PC-3 (cell line): ENCODE data around the gene TBC1D5. TPM values are rescaled to one million over a fixed set of nuclear protein-coding genes. Genes with fewer than 3 reads are reported as not detected.

ENCODE experiments used
- ATAC-seq: fragments of 200-7000 bp; cut with Tn5 transposase; 2 replicates; pipeline ENCODE4 v1.9.1; 2020; ENCODE audit warnings: mild to moderate bottlenecking, moderate library complexity
- BruUV-seq: library from RNA; stranded (reverse); fragments of 400-500 nt; replicated peaks from 2 replicates; lab custom pipeline; 2021; lab: Mats Ljungman, UMichigan
- CTCF ChIA-PET: fragments of 300-600 bp; sonication (Branson Sonifier 250); formaldehyde crosslinking; loops from one replicate; lab custom pipeline; 2022; ENCODE audit warnings: antibody characterized with exemption; lab: Charles Lee
- POLR2A ChIA-PET: fragments of 300-600 bp; sonication (Branson Sonifier 250); formaldehyde crosslinking; loops from one replicate; lab custom pipeline; 2022; ENCODE audit warnings: antibody characterized with exemption; ENCODE audit not compliant: unreplicated experiment; lab: Charles Lee
- DNase-seq: peaks from one replicate; pipeline ENCODE4 v3.0.0-alpha.2; 2015
- H2AFZ ChIP-seq: fragments of 300-600 bp; sonication (generic); 2 replicates; pipeline ENCODE4 v1.6.0; 2016; ENCODE audit warnings: antibody characterized with exemption, low read length
- H3F3A ChIP-seq: fragments of 300-600 bp; sonication (generic); one replicate; pipeline ENCODE4 v1.6.0; 2017; ENCODE audit warnings: antibody characterized with exemption, low read length, control low read depth, mild to moderate bottlenecking; ENCODE audit not compliant: unreplicated experiment
- H3K27ac ChIP-seq: fragments of 300-600 bp; sonication (generic); 2 replicates; pipeline ENCODE4 v1.5.1; 2016; ENCODE audit warnings: mild to moderate bottlenecking, low read length
- H3K27me3 ChIP-seq: fragments of 300-600 bp; sonication (generic); 2 replicates; pipeline ENCODE4 v1.6.1; 2016; ENCODE audit warnings: low read length, mixed read lengths
- H3K36me3 ChIP-seq: fragments of 300-600 bp; sonication (generic); 2 replicates; pipeline ENCODE4 v1.6.1; 2016; ENCODE audit warnings: low read depth, mixed run types, low read length, mixed read lengths
- H3K4me1 ChIP-seq: fragments of 300-600 bp; sonication (generic); 2 replicates; pipeline ENCODE4 v1.5.1; 2016; ENCODE audit warnings: low read length; ENCODE audit not compliant: insufficient read depth
- H3K4me2 ChIP-seq: fragments of 300-600 bp; sonication (generic); 2 replicates; pipeline ENCODE4 v1.6.0; 2016; ENCODE audit warnings: low read length
- H3K4me3 ChIP-seq: fragments of 300-600 bp; sonication (generic); 2 replicates; pipeline ENCODE4 v1.5.1; 2016; ENCODE audit warnings: mild to moderate bottlenecking, low read length, mixed read lengths
- H3K79me2 ChIP-seq: fragments of 300-600 bp; sonication (generic); 2 replicates; pipeline ENCODE4 v1.6.1; 2017; ENCODE audit warnings: low read length, mixed read lengths
- H3K9ac ChIP-seq: fragments of 300-600 bp; sonication (generic); 2 replicates; pipeline ENCODE4 v1.6.0; 2016; ENCODE audit warnings: mild to moderate bottlenecking, low read length
- H3K9me2 ChIP-seq: fragments of 300-600 bp; sonication (generic); replicated peaks from 2 replicates; pipeline ENCODE4 v1.6.1; 2016; ENCODE audit warnings: mixed run types, low read length, mixed read lengths
- H3K9me3 ChIP-seq: fragments of 300-600 bp; sonication (generic); 2 replicates; pipeline ENCODE4 v1.6.1; 2016; ENCODE audit warnings: low read length, mixed read lengths
- H4K20me1 ChIP-seq: fragments of 300-600 bp; sonication (generic); 2 replicates; pipeline ENCODE4 v1.6.1; 2016; ENCODE audit warnings: low read length, mixed read lengths
- EZH2 ChIP-seq: fragments of 300-600 bp; sonication (generic); IDR thresholded peaks from one replicate; pipeline ENCODE4 v1.6.1; 2017; ENCODE audit warnings: antibody characterized with exemption, mild to moderate bottlenecking, low read length; ENCODE audit not compliant: unreplicated experiment
- EZH2phosphoT487 ChIP-seq: fragments of 300-600 bp; sonication (generic); IDR thresholded peaks from 2 replicates; pipeline ENCODE4 v1.6.1; 2018; ENCODE audit warnings: mild to moderate bottlenecking, antibody characterized with exemption, low read length, borderline replicate concordance
- intact Hi-C: fragments of 100-400 bp; cut with micrococcal nuclease; formaldehyde crosslinking; loops from 2 replicates; pipeline ENCODE4 v1.9.0; 2023
- total RNA-seq: library from RNA; depleted of rRNA; stranded (reverse); fragments of >200 nt; gene quantifications from 2 replicates; pipeline ENCODE4 v1.2.3, GENCODE V29; 2014
- TF ChIP-seq, protein P1 (sequence below): fragments of 300-600 bp; sonication (generic); conservative IDR thresholded peaks from 2 replicates; pipeline ENCODE4 v1.5.1; 2017; ENCODE audit warnings: antibody characterized with exemption, low read depth, mild to moderate bottlenecking, low read length

The TBC1D5 gene
- total RNA-seq, 1 experiment from 2014 or later: 54.5 TPM

DNA sequence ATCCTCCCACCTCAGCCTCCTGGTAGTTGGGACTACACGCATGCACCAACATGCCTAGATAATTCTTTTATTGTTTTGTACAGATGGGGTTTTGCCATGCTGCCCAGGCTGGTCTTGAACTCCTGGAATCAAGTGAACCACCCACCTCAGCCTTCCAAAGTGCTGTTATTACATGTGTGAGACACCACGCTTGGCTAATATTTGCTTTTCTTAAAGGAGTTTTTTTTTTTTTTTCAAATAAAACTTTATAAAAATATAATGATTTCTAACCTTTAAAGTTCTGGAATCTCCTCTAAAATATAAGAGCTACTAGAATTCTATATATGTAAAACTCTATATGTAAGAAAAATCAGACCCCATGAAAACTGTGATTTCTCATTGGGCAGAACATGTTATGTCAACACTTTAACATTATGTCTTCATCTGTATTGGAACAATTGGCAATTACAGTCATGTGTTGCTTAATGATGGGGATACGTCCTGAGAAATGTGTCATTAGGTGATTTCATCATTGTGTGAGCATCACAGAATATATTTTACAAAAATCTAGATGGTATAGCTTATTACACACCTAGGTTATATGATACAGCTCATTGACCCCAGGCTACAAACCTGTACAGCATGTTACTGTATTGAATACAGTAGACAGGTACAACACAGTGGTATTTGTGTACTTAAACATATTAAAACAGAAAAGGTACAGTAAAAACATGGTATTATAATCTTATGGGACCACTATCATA, 480.6 kb downstream of the TBC1D5 start:
- no TSS peak for BruUV-seq
- CTCF ChIA-PET: interaction anchor here (0.6 kb wide), 1 partner anchor 11 kb away, joined by 5 read pairs; no protein-coding TSS in a partner anchor

DNA sequence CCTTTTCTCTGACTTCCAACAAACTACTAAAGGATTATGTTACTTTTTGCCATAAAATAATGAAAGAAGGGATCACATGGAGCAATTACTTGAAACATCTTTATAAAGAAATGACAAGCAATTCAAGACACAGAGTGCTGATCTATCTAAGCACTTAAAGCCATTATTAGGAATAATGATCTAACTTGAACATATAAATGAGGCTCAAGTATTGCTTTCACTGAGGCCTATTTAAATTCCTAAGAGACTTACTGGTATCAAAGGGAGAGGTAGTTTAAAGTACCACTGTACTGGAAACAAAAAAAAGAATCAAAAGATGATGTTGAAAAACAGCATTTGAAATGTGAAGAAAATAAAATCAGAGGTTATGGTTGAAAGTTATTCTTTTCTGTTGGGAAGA, 482.2 kb downstream of the TBC1D5 start:
- DNase-seq (no peak), ATAC-seq (no peak)
- Histone ChIP-seq H3K4me2 (no peak overlapping the region), H2AFZ (no peak overlapping the region), H3K36me3 (no peaks in the 10 kb centered on the region; the same call in 1 of the 2 replicates), H3F3A (peaks cover 5% of the 10 kb centered on the region), H3K79me2 (no peaks in the 10 kb centered on the region), H3K27ac (no peak overlapping the region), H3K9me3 (no peaks in the 10 kb centered on the region), H3K4me1 (no peaks in the 10 kb centered on the region), H4K20me1 (no peaks in the 10 kb centered on the region), H3K27me3 (no peaks in the 10 kb centered on the region), H3K9me2 (no peaks in the 10 kb centered on the region), H3K9ac (no peak overlapping the region), H3K4me3 (no peak overlapping the region)
- TF ChIP-seq EZH2 (no peak), EZH2phosphoT487 (no peak)
- TF ChIP-seq, protein P1, sequence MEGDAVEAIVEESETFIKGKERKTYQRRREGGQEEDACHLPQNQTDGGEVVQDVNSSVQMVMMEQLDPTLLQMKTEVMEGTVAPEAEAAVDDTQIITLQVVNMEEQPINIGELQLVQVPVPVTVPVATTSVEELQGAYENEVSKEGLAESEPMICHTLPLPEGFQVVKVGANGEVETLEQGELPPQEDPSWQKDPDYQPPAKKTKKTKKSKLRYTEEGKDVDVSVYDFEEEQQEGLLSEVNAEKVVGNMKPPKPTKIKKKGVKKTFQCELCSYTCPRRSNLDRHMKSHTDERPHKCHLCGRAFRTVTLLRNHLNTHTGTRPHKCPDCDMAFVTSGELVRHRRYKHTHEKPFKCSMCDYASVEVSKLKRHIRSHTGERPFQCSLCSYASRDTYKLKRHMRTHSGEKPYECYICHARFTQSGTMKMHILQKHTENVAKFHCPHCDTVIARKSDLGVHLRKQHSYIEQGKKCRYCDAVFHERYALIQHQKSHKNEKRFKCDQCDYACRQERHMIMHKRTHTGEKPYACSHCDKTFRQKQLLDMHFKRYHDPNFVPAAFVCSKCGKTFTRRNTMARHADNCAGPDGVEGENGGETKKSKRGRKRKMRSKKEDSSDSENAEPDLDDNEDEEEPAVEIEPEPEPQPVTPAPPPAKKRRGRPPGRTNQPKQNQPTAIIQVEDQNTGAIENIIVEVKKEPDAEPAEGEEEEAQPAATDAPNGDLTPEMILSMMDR: no peak
- intact Hi-C loops: no loop called here
- BruUV-seq: no TSS peak
- POLR2A ChIA-PET: no interaction called here
- CTCF ChIA-PET: no interaction called here

More for the DNA sequence above, 480.6 kb downstream of the TBC1D5 start:
- Histone ChIP-seq H2AFZ (no peak overlapping the region), H3K36me3 (no peaks in the 10 kb centered on the region; the same call in 1 of the 2 replicates), H3K4me3 (no peak overlapping the region), H3K79me2 (no peaks in the 10 kb centered on the region), H4K20me1 (no peaks in the 10 kb centered on the region), H3K9me3 (no peaks in the 10 kb centered on the region), H3K27me3 (no peaks in the 10 kb centered on the region), H3K4me1 (no peaks in the 10 kb centered on the region), H3K4me2 (no peak overlapping the region), H3F3A (peaks cover 5% of the 10 kb centered on the region), H3K9me2 (no peaks in the 10 kb centered on the region), H3K9ac (no peak overlapping the region), H3K27ac (no peak overlapping the region)
- ATAC-seq (no peak), DNase-seq (no peak)
- TF ChIP-seq EZH2 (no peak), EZH2phosphoT487 (no peak)
- TF ChIP-seq, protein P1: no peak
- intact Hi-C loops: no loop called here
- POLR2A ChIA-PET: no interaction called here

DNA sequence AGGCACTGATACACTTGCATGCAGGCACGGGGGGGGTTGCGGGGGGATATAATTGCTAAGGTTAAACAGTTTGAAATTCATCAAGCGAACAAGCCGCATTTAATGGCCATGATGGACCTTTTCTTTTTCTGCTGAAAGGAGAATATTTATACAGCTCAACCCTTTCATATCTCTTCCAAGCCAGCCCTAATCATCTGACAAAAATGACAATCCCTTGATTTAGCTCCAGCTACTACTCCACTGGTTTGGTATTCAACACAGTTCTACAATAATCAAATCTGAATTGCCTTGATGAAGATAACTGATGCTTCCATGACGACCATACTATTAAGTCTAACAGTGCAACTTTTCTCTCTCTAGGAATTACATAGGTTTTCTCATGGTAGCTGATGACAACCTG, 482.7 kb downstream of the TBC1D5 start:
- Histone ChIP-seq H3K9ac (no peak overlapping the region), H3K4me3 (no peak overlapping the region), H3F3A (peaks cover 5% of the 10 kb centered on the region), H2AFZ (no peak overlapping the region), H4K20me1 (no peaks in the 10 kb centered on the region), H3K4me2 (no peak overlapping the region), H3K27ac (no peak overlapping the region), H3K9me3 (no peaks in the 10 kb centered on the region), H3K79me2 (no peaks in the 10 kb centered on the region), H3K4me1 (no peaks in the 10 kb centered on the region), H3K9me2 (no peaks in the 10 kb centered on the region), H3K27me3 (no peaks in the 10 kb centered on the region), H3K36me3 (no peaks in the 10 kb centered on the region; the same call in 1 of the 2 replicates)
- intact Hi-C loops: loop anchor here (1.0 to 5.0 kb wide), 2 partner anchors 154 to 583 kb away; no protein-coding TSS in a partner anchor
- ATAC-seq (no peak), DNase-seq (no peak)
- TF ChIP-seq EZH2: no peak
- no peak for TF ChIP-seq EZH2phosphoT487
- TF ChIP-seq, protein P1: no peak
- POLR2A ChIA-PET: no interaction called here
- CTCF ChIA-PET: no interaction called here
- BruUV-seq: no TSS peak
